Breast epithelium (tissue), 3 donors: ENCODE data around the gene HMHB1.

Experiments used
- CTCF ChIP-seq, 3 donors: fragments of 450-650 bp; IDR thresholded peaks; one replicate each; pipeline ENCODE4 v1.5.1; 2016 to 2017; ENCODE audit warnings: antibody characterized with exemption in 3 of 3, mild to moderate bottlenecking in 3 of 3, moderate library complexity in 3 of 3
- POLR2A ChIP-seq: fragments of 450-650 bp; IDR thresholded peaks from one replicate; pipeline ENCODE4 v1.6.1; 2016; ENCODE audit warnings: antibody characterized with exemption, mild to moderate bottlenecking, moderate library complexity

GRCh38 chr5:143801252-143801939 is 10.6 kb upstream of the HMHB1 start:
- TF ChIP-seq CTCF (IDR thresholded peaks at IDR 0.05), result no peak
- no peak for TF ChIP-seq POLR2A
